Left colon (tissue), 2 donors: ENCODE results near the gene MCEE. TPM values are rescaled to one million over a fixed set of nuclear protein-coding genes. Genes with fewer than 3 reads are reported as not detected.
"Not testable (repeated sequence)": the region's sequence is repeated elsewhere in the genome, so short reads cannot be mapped to it uniquely, and the experiment has no call there.

Experiments used
- ATAC-seq: fragments of 200-7000 bp; cut with Tn5 transposase; one replicate; pipeline ENCODE4 v1.9.1; 2020; ENCODE audit warnings: mild to moderate bottlenecking, moderate library complexity
- DNase-seq, 2 donors: peaks; one replicate each; pipeline ENCODE4 v3.0.0-alpha.2; 2020
- intact Hi-C, 2 donors: fragments of 100-400 bp; cut with DNase I in 1 of 2; cut with micrococcal nuclease in 1 of 2; formaldehyde crosslinking; loops; one replicate each; pipeline versions ENCODE4 v1.11.2 to v1.14.0; 2022; cut with DNase I, micrococcal nuclease
- long read RNA-seq: library from polyadenylated mRNA; unstranded; transcript quantifications from one replicate; pipeline ENCODE4 v2.0.0, GENCODE V29; 2021
- total RNA-seq, 2 donors: library from RNA; stranded (reverse); fragmentation: NEBNext Ultra II Directional; extraction: Animal tissue kit (Norgen Biotek cat#: 25700); gene quantifications; one replicate each; pipeline ENCODE4 v1.2.1, GENCODE V29; 2021
- donor health status: DM: no; HTN: no; CAD: no.
- donor health status: DM: yes; HTN: yes; CAD: no.

The MCEE gene
- total RNA-seq: 10 to 100 TPM; 21.6 to 23.6 TPM
- long read RNA-seq, partial matches to known transcripts: 0 of 6 reads
- long read RNA-seq, other reads (novel, unspliced or antisense): 2 of 6 reads

GRCh38 chr2:71130152-71130904 lies at the start of gene MCEE, which contains the start of gene MPHOSPH10:
TSS of gene MCEE (minus strand) at chr2:71130229. CDS start at chr2:71130219, 10 bp downstream.
TSS of gene MPHOSPH10 (plus strand) at chr2:71130634. CDS start at chr2:71130666, 32 bp downstream.
- peak; percentile 89 to 93 for DNase-seq
- ATAC-seq: peak; percentile 92
- intact Hi-C loops: no loop called here

GRCh38 chr2:71178836-71179235 lies 48.8 kb upstream of the MCEE start:
- DNase-seq, intact Hi-C loops, ATAC-seq: not testable (repeated sequence)

GRCh38 chr2:71174207-71174606 lies 44.2 kb upstream of the MCEE start:
- ATAC-seq (no peak), DNase-seq (no peak)
- intact Hi-C loops: no loop called here

GRCh38 chr2:71173096-71173495 lies 43.1 kb upstream of the MCEE start:
- DNase-seq (no peak), ATAC-seq (no peak)

GRCh38 chr2:71166812-71167211 lies 36.8 kb upstream of the MCEE start:
- intact Hi-C loops: no loop called here

More at GRCh38 chr2:71173096-71173495, 43.1 kb upstream of the MCEE start:
- intact Hi-C loops: no loop called here

GRCh38 chr2:71157124-71157793 lies 27.2 kb upstream of the MCEE start:
- ATAC-seq: peak; percentile 73
- intact Hi-C loops: no loop called here
- DNase-seq: peak; percentile 47 to 70

More at GRCh38 chr2:71166812-71167211, 36.8 kb upstream of the MCEE start:
- ATAC-seq (no peak), DNase-seq (no peak)

- DNase-seq (peak in 1 of 2 donors; percentile 41), ATAC-seq (peak; percentile 47)
- intact Hi-C loops: no loop called here
These were observed 26.5 kb upstream of the MCEE start for GRCh38 chr2:71156573-71156972.

- no peak for ATAC-seq
- intact Hi-C loops: no loop called here
These were observed 25.8 kb upstream of the MCEE start for GRCh38 chr2:71155846-71156245.

GRCh38 chr2:71154798-71155197 lies 24.8 kb upstream of the MCEE start:
- intact Hi-C loops: no loop called here
- peak; percentile 75 for ATAC-seq
- DNase-seq: peak in 1 of 2 donors; percentile 16

More at GRCh38 chr2:71155846-71156245, 25.8 kb upstream of the MCEE start:
- no peak for DNase-seq

GRCh38 chr2:71154279-71154678 lies 24.2 kb upstream of the MCEE start:
- intact Hi-C loops: no loop called here
- DNase-seq (no peak), ATAC-seq (no peak)

- no peak for DNase-seq
- intact Hi-C loops: no loop called here
- ATAC-seq: no peak
These were observed 23.7 kb upstream of the MCEE start for GRCh38 chr2:71153585-71154224.

GRCh38 chr2:71151620-71152019 lies 21.6 kb upstream of the MCEE start:
- ATAC-seq (no peak), DNase-seq (no peak)
- intact Hi-C loops: no loop called here

- no peak for ATAC-seq
- no peak for DNase-seq
- intact Hi-C loops: no loop called here
These were observed 20.2 kb upstream of the MCEE start for GRCh38 chr2:71150082-71150816.

GRCh38 chr2:71148506-71149063 lies 18.6 kb upstream of the MCEE start:
- DNase-seq (no peak), ATAC-seq (no peak)
- intact Hi-C loops: no loop called here

GRCh38 chr2:71143782-71144181 lies 13.8 kb upstream of the MCEE start:
- ATAC-seq (no peak), DNase-seq (no peak)
- intact Hi-C loops: no loop called here

- DNase-seq (no peak), ATAC-seq (no peak)
- intact Hi-C loops: no loop called here
These were observed 6.1 kb upstream of the MCEE start for GRCh38 chr2:71136174-71136573.

GRCh38 chr2:71133603-71134002 lies 3.6 kb upstream of the MCEE start:
- intact Hi-C loops: no loop called here
- no peak for ATAC-seq

GRCh38 chr2:71131387-71132166 lies 1.5 kb upstream of the MCEE start:
- DNase-seq, intact Hi-C loops, ATAC-seq: not testable (repeated sequence)

More at GRCh38 chr2:71133603-71134002, 3.6 kb upstream of the MCEE start:
- no peak for DNase-seq
